Right cardiac atrium (tissue), 5 donors: ENCODE results near the gene CRYBA2. TPM values are rescaled to one million over a fixed set of nuclear protein-coding genes. Genes with fewer than 3 reads are reported as not detected.

Experiments
- ATAC-seq, 2 donors: fragments of 200-7000 bp; cut with Tn5 transposase; one replicate each; pipeline versions ENCODE4 v1.8.0 to v1.9.1; 2020; ENCODE audit warnings: moderate library complexity in 2 of 2, mild to moderate bottlenecking in 1 of 2
- DNase-seq, 3 donors: peaks; one replicate each; pipeline ENCODE4 v3.0.0-alpha.2; 2020
- H3K27ac ChIP-seq: one replicate; pipeline ENCODE4 v1.5.1; 2013; ENCODE audit warnings: mild to moderate bottlenecking, low read length, control low read depth, moderate library complexity
- H3K27me3 ChIP-seq: one replicate; pipeline ENCODE4 v1.6.1; 2013; ENCODE audit not compliant: control insufficient read depth, insufficient read depth
- H3K4me1 ChIP-seq: one replicate; pipeline ENCODE4 v1.6.1; 2013; ENCODE audit warnings: low read length; ENCODE audit not compliant: control insufficient read depth, insufficient read depth
- H3K4me3 ChIP-seq: one replicate; pipeline ENCODE4 v1.5.1; 2013; ENCODE audit warnings: low read length, control low read depth
- H3K9me3 ChIP-seq: one replicate; pipeline ENCODE4 v1.6.1; 2013; ENCODE audit warnings: low read length; ENCODE audit not compliant: control insufficient read depth
- WGBS: extraction: QIAGEN DNeasy Blood & Tissue Kit; methylation state at CpG from one replicate; pipeline ENCODE4 v1.1.7; 2013; 5-methylcytosine and 5-hydroxymethylcytosine counted together
- intact Hi-C, 4 donors: fragments of 100-400 bp; cut with DNase I; formaldehyde crosslinking; loops; one replicate each; pipeline versions ENCODE4 v1.11.0 to v1.14.0; 2022 to 2023
- polyA plus RNA-seq: library from polyadenylated mRNA; stranded (reverse); fragments of 200-250 nt; gene quantifications from one replicate; pipeline ENCODE4 v1.2.3, GENCODE V29; 2013
- total RNA-seq, 4 donors: library from RNA; stranded (reverse); fragmentation: NEBNext Ultra II Directional; extraction: Animal tissue kit (Norgen Biotek cat#: 25700); gene quantifications; one replicate each; pipeline ENCODE4 v1.2.1, GENCODE V29; 2021
- donor health status: healthy with polysubstance abuse.
- donor health status: DM: no; HTN: yes; CAD: no.
- donor health status: DM: no; HTN: no; CAD: no.
- donor health status: DM: no; HTN: yes; CAD: no; lungs with severe emphysema.
- donor health status: DM: yes; HTN: yes; CAD: no.

The CRYBA2 gene
- total and polyA plus RNA-seq, 5 donors: not detected

DNA sequence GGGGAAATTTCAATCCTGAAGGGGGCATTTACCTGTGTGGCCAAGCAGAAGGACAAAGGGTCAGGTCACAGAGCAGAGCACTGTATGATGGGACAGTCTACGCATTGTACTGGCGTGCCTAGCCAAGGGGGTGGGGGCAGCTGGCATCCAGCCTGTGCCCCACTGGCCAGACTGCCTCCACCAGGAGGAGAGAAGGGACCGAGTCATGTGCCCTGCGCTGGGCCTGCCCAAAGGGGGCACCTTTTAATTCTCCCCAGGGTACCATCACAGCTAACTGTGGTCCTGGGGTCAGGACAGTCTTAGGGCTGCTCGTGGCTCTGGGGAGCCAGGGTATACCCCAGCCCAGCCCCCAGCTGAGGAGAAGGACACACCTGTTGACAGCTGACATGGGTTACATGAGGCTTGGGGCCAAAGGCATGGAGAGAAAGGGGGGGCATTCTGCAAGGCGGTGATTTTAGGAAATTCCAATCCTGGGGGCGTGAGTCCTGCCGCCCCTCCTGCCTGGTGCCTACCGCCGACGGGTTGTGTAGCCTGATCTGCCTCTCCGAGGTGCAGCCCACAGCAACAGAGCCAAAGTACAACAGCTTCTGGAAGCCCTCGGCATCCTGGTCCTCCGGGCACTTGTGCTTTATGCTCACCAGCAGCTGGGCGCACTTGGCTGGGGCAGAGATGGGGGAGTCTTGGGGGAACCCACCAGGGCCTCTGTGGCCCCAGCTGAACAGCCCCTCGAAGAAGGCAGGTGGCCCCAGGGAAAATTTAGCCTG is 37.1 kb upstream of the CRYBA2 start:
- no peaks in the 10 kb centered on the region for H3K4me1 ChIP-seq
- ATAC-seq (peak in 1 of 2 donors; percentile 28), DNase-seq (no peak)
- no peak overlapping the region for H3K27ac ChIP-seq
- 77% methylated on average over 16 of the region's 16 CpGs for WGBS
- H3K4me3 ChIP-seq: no peak overlapping the region
- H3K27me3 ChIP-seq: no peaks in the 10 kb centered on the region
- H3K9me3 ChIP-seq: no peaks in the 10 kb centered on the region
- intact Hi-C loops: no loop called here

DNA sequence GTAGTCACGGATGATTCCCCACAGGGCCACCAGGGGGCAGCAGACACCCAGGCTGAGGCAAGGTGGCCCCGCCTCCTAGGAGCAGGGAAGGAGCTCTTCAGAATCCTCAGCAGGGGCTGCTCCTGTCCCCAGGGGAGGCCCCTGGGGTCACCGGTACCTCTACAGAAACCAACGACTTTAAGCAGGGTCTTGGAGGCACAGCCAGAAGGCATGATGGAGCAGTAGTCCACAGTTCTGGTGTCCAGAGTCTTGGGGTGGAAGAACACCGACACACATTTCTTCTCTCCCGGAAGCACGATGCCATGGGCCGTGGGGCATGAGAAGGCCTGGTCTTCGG is 36.6 kb upstream of the CRYBA2 start:
- Histone ChIP-seq H3K27me3 (no peaks in the 10 kb centered on the region), H3K27ac (no peak overlapping the region), H3K4me3 (no peak overlapping the region), H3K9me3 (no peaks in the 10 kb centered on the region), H3K4me1 (no peaks in the 10 kb centered on the region)
- intact Hi-C loops: loop anchor here in 1 of 4 donors (5.0 kb wide), 1 partner anchor 123 kb away; no protein-coding TSS in a partner anchor
- peak; percentile 82 to 85 for ATAC-seq
- DNase-seq: peak; percentile 72 to 89 (median 89)
- WGBS: 38% methylated on average over 9 of the region's 9 CpGs

- H3K4me3 ChIP-seq: no peak overlapping the region
- no peaks in the 10 kb centered on the region for H3K4me1 ChIP-seq
- H3K27me3 ChIP-seq: no peaks in the 10 kb centered on the region
- H3K9me3 ChIP-seq: no peaks in the 10 kb centered on the region
- WGBS: 67% methylated on average over 13 of the region's 13 CpGs
- DNase-seq: no peak
- intact Hi-C loops: loop anchor here in 1 of 4 donors (5.0 kb wide), 1 partner anchor 123 kb away; no protein-coding TSS in a partner anchor
- ATAC-seq: no peak
- H3K27ac ChIP-seq: no peak overlapping the region
Observed at GRCh38 chr2:219028996-219029828, 36.0 kb upstream of the CRYBA2 start.

GRCh38 chr2:219028141-219028540 is 34.9 kb upstream of the CRYBA2 start:
- Histone ChIP-seq H3K4me3 (no peak overlapping the region), H3K27ac (no peak overlapping the region), H3K9me3 (no peaks in the 10 kb centered on the region), H3K27me3 (no peaks in the 10 kb centered on the region), H3K4me1 (no peaks in the 10 kb centered on the region)
- DNase-seq: no peak
- WGBS: 75% methylated on average over 5 of the region's 5 CpGs
- ATAC-seq: no peak
- intact Hi-C loops: loop anchor here in 1 of 4 donors (5.0 kb wide), 1 partner anchor 124 kb away; no protein-coding TSS in a partner anchor

- ATAC-seq (no peak), DNase-seq (no peak)
- Histone ChIP-seq H3K27me3 (no peaks in the 10 kb centered on the region), H3K9me3 (no peaks in the 10 kb centered on the region), H3K4me1 (no peaks in the 10 kb centered on the region), H3K4me3 (no peak overlapping the region), H3K27ac (no peak overlapping the region)
- 89% methylated on average over 22 of the region's 22 CpGs for WGBS
- intact Hi-C loops: loop anchor here in 1 of 4 donors (5.0 kb wide), 1 partner anchor 125 kb away; no protein-coding TSS in a partner anchor
Observed at GRCh38 chr2:219027511-219028055, 34.4 kb upstream of the CRYBA2 start.

DNA sequence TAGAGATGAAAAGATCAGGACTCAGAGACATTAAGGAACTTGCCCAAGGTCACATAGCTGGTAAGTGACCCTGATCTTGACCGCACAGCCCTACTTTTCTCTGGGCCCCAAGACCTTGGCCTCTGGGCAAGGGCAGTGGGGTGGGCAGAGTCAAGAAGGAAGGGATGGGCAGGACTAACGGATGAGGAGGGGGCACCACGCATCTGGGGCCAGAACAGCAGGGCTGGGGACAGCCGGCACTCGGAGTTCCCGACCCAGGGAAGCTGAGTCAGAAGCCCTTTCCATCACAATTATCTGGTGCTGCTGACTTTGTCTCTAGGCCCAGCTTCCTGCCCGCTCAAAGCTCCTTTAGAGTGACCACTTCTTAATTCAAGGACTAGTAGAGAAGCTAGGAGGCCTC is 33.7 kb upstream of the CRYBA2 start:
- Histone ChIP-seq H3K27me3 (no peaks in the 10 kb centered on the region), H3K4me3 (no peak overlapping the region), H3K4me1 (no peaks in the 10 kb centered on the region), H3K9me3 (no peaks in the 10 kb centered on the region), H3K27ac (no peak overlapping the region)
- no peak for ATAC-seq
- intact Hi-C loops: loop anchor here in 1 of 4 donors (5.0 kb wide), 1 partner anchor 125 kb away; no protein-coding TSS in a partner anchor
- no peak for DNase-seq
- WGBS: 72% methylated on average over 7 of the region's 7 CpGs

DNA sequence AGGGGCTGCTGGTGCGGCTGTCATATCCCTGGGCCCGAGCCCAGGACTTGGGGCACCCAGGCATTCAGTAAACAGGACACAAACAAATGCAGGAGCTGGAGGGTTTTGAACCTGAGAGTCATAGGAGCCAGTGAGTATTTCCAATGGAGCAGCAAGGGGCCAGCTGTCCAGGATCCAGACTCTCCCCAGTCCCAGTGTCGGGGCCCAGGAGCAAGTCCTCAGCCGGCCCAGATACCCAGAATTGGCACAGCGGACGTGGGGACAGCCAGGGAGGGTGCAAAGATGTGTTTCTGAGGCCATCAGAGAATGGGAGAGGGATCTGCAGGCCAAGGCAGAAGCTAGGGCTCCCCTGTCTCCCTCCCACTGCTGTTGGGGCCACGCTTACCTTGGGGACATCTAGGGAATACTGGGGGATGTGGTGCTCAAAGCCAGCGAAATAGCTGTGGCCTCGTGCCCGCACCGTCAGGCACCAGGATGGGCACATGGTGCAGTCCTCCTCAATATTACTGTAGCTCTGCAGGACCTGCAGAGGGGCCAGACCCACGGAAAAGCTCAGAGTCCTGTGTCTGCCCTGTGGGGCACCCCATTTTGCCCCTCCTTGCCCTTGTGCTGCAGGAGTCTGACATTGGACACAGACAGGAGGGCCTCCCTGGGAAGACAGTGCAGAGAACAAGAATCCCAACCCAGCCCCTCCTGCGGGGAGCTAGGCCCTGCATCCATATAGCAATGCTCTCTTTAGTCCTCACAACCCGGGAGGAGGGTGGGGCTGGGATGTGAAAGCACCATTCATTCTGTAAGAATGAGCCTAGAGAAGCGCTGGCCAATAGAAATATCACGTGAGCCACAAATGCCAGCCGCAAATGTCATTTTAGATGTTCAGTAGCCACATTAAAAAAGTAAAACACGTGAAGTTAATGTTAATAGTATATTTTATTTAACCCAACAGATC is 32.7 kb upstream of the CRYBA2 start:
- ATAC-seq (no peak), DNase-seq (no peak)
- no peaks in the 10 kb centered on the region for H3K9me3 ChIP-seq
- no peaks in the 10 kb centered on the region for H3K27me3 ChIP-seq
- H3K27ac ChIP-seq: no peak overlapping the region
- intact Hi-C loops: loop anchor here in 1 of 4 donors (5.0 kb wide), 1 partner anchor 126 kb away; no protein-coding TSS in a partner anchor
- no peaks in the 10 kb centered on the region for H3K4me1 ChIP-seq
- no peak overlapping the region for H3K4me3 ChIP-seq
- WGBS: 78% methylated on average over 18 of the region's 18 CpGs

GRCh38 chr2:219024059-219024458 is 30.8 kb upstream of the CRYBA2 start:
- H3K27ac ChIP-seq: no peak overlapping the region
- WGBS: 65% methylated on average over 11 of the region's 11 CpGs
- ATAC-seq: no peak
- no peaks in the 10 kb centered on the region for H3K27me3 ChIP-seq
- no peak for DNase-seq
- intact Hi-C loops: no loop called here
- H3K4me1 ChIP-seq: no peaks in the 10 kb centered on the region
- no peaks in the 10 kb centered on the region for H3K9me3 ChIP-seq
- H3K4me3 ChIP-seq: no peak overlapping the region

DNA sequence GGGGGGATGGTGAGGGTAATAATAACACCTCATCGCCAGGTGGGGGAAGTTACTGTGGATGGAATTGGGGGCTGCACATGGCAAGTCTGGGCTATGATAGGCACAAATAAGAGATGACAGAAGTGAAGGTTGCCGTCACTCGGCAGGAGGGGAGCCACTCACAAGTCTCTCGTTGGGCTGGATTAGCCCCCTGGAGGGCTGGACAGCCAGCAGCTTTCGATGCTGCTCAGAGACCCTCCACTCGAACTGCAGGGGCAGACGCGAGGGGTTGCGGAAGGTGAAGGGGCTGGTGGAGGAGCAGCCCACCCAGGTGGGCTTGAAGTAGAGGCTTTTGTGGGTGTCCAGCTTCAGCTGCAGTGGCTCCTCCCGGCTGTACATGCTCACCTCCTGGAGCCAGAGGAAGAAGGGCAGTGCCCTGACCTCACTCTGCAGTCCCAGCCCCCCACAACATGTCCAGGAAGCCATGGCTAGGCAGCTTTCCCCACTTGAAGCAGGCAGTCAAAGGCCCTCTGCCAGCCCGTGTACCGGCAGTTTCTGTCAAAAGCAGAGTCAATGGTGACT is 29.9 kb upstream of the CRYBA2 start:
- intact Hi-C loops: no loop called here
- H3K9me3 ChIP-seq: no peaks in the 10 kb centered on the region

DNA sequence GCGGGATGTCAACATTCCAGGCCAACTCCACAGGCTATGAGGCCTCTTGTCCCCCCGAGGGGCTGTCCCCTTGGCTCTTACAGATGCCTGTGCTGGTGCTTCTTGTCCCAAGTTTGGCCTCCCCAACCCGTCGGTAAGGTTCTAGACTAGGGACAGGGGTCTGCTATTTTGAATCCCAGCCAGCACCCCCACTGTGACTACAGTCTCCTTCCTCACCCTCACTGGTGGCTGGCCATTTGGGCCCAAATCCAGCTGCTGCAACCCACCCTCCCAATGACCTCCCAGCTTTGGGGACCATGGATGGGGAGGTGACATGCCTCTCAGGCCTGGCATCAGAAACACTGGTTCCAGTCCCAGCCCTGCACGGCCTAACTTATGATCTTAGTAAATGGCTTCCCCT is 29.4 kb upstream of the CRYBA2 start:
- no peak for ATAC-seq
- intact Hi-C loops: no loop called here
- H3K27ac ChIP-seq: no peak overlapping the region
- no peaks in the 10 kb centered on the region for H3K9me3 ChIP-seq
- H3K4me1 ChIP-seq: no peaks in the 10 kb centered on the region
- no peak overlapping the region for H3K4me3 ChIP-seq
- H3K27me3 ChIP-seq: no peaks in the 10 kb centered on the region
- DNase-seq: no peak
- 81% methylated on average over 5 of the region's 5 CpGs for WGBS

More for the DNA sequence above, 29.9 kb upstream of the CRYBA2 start:
- WGBS: 78% methylated on average over 12 of the region's 12 CpGs
- Histone ChIP-seq H3K27me3 (no peaks in the 10 kb centered on the region), H3K4me1 (no peaks in the 10 kb centered on the region), H3K27ac (no peak overlapping the region), H3K4me3 (no peak overlapping the region)
- ATAC-seq (no peak), DNase-seq (no peak)
